Left lobe of liver (tissue), 2 donors: ENCODE measurements around the gene CST4. TPM values are rescaled to one million over a fixed set of nuclear protein-coding genes. Genes with fewer than 3 reads are reported as not detected.
"Not testable (repeated sequence)": the region's sequence is repeated elsewhere in the genome, so short reads cannot be mapped to it uniquely, and the experiment has no call there.

ENCODE experiments used
- ATAC-seq: fragments of 200-7000 bp; cut with Tn5 transposase; one replicate; pipeline ENCODE4 v1.9.1; 2020; ENCODE audit warnings: mild to moderate bottlenecking, moderate library complexity
- DNase-seq: peaks from one replicate; pipeline ENCODE4 v3.0.0-alpha.2; 2020; ENCODE audit warnings: low spot score
- total RNA-seq: library from RNA; stranded (reverse); gene quantifications from one replicate; pipeline ENCODE4 v1.2.1, GENCODE V29; 2021
- donor health status: DM: no; HTN: no; CAD: no; lungs with moderate emphysema.
- donor health status: DM: no; HTN: yes; CAD: no.

The CST4 gene
- total RNA-seq, 1 donor from 2014 or later: not detected

GRCh38 chr20:23663180-23663579, 25.7 kb downstream of the CST4 start:
- DNase-seq: no peak
- no peak for ATAC-seq

- ATAC-seq (no peak), DNase-seq (no peak)
Measured at GRCh38 chr20:23662276-23662870, 26.5 kb downstream of the CST4 start.

- ATAC-seq: no peak
- no peak for DNase-seq
Measured at GRCh38 chr20:23661002-23661429, 27.8 kb downstream of the CST4 start.

DNA sequence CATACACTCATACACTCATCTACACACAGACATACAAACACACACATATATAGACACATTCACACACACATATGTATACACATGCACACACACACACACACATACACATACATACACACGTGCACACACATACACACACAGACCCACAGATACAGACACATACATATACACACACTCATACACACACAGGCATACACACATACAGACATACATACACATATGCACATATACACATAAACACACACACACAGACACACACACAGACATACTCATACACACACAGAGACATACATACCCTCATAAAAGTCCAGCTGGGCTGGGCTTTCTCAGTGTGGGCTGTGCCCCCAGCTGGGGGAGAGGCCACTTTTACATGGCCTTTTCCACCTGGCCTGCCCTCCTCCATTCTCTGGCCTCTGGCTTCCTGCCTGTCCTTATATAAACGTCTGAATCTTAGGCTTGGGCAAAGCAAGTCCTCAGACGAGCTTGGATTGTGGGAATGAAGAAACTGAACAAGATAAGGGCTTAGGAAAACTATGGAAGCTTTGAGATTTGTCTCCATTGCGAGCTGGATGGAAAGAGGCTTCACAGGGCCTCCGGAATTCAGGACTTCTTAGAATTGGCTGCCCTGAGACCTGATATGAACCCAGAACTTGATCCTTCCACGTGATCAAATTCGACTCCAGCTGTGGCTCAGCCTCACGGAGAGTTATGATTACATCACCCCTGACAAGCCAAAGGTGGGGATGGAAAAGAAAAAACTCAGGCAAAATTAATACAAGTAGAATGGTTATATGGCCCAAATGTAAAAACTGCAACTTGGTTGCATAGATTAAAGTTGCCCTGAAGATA, 28.6 kb downstream of the CST4 start:
- DNase-seq (no peak), ATAC-seq (no peak)

- not testable (repeated sequence) for DNase-seq, ATAC-seq
Measured at GRCh38 chr20:23659610-23659988, 29.2 kb downstream of the CST4 start.

DNA sequence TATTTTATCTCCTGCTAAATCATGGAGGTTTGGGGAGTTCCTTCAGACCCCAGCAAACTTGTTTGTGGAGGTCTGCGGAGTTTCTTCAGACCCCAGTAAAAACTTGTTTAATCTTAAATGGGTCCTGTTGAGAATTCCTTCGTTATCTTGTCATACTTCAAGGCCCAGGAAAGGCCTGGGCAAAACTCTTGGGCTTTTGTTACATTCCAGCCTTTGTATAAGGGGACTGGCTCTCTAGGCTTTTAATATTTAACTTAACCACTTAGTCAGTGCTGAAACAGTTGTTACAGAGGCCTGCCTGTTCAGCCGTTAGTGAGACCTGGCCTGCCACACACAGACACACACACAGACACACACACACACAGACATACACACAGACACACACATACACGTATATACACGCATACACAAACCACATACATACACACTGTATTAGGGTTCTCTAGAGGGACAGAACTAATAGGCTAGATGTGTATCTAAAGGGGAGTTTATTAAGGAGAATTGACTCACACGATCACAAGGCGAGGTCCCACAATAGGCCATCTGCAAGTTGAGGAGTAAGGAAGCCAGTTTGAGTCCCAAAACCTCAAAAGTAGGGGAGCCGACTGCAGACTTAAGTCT, 29.7 kb downstream of the CST4 start:
- no peak for DNase-seq
- ATAC-seq: no peak

DNA sequence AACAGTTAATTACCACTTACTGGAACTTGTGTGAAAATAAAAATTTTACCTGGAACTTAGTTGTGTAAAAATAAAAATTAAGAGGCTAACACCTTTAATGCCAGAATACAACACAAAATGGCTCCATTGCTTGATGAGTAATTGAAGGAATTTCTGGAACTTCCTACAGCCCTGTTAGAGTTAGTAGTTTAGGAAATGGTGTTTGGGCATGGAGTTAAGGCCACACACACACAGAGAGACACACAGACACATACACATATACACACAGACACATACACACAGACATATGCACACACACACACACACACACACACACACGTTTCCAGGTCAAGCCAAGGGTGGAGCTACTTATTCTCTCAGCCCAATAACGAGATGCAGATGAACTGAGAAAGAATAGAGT, 30.5 kb downstream of the CST4 start:
- no peak for DNase-seq
- ATAC-seq: no peak

- DNase-seq (no peak), ATAC-seq (peak; percentile 56)
Measured at GRCh38 chr20:23657202-23657601, 31.6 kb downstream of the CST4 start.

GRCh38 chr20:23656372-23656771, 32.5 kb downstream of the CST4 start:
- peak; percentile 50 for ATAC-seq
- peak; percentile 31 for DNase-seq

DNA sequence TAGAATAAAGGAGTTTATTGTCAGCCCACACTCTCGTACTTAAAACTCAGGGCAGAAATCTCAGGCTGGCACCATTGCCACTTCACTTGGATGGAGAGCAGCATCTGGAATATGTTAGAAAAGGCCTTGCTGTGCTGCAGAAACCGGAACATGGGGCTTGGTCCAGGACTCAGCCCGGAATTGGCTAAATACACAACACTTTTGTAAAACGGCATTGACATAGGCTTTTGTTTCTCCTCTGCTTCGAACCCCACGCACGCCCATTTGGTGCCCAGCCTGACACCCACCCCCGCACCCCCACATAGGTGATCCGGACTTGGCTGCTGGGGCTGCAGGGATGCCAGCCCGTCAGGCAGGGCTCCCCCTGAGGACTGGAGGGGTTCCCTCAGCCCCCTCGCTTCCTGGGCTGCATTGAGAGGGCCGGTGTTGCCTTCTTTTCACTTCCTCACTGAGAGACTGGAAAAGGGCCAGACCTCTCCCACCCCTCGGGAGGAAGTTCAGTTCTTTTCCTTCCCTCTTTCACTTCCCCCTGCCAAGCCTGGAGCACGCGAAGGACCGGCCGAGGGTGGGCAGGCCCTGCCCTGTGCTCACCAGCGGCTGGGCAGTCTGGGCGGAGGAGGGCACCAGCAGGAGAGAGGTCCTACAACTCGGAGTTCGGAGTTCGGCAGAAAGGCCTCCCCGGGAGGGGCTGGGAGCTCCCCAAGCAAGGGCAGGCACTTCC, 33.2 kb downstream of the CST4 start:
- DNase-seq (peak; percentile 49), ATAC-seq (peak; percentile 69)

GRCh38 chr20:23654717-23655116, 34.1 kb downstream of the CST4 start:
- ATAC-seq (no peak), DNase-seq (peak; percentile 38)

GRCh38 chr20:23654000-23654399, 34.8 kb downstream of the CST4 start:
- DNase-seq (no peak), ATAC-seq (no peak)

- no peak for ATAC-seq
- DNase-seq: peak; percentile 23
Measured at GRCh38 chr20:23653400-23653938, 35.4 kb downstream of the CST4 start.

- peak; percentile 33 for DNase-seq
- no peak for ATAC-seq
Measured at GRCh38 chr20:23652926-23653325, 35.9 kb downstream of the CST4 start.

DNA sequence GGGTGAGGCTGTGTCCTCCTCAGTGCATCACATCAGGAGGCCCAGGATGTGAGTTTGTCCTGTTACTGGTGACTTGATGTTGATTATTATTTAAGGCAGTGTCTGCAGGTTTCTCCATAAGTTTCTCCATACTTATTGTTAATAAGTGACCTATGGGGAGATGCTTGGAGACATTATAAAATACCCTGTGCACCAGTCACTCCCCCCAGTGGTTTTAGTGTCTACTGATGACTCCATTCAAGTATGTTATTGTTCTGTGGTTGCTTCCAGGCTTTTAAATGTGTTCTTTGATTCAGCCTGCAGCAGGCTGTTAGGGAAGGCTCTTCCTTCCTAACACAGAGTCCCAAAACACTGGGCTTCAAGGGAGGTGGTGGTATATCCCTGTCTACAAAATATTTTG, 36.5 kb downstream of the CST4 start:
- DNase-seq (no peak), ATAC-seq (no peak)

GRCh38 chr20:23651117-23651516, 37.7 kb downstream of the CST4 start:
- ATAC-seq (no peak), DNase-seq (no peak)

DNA sequence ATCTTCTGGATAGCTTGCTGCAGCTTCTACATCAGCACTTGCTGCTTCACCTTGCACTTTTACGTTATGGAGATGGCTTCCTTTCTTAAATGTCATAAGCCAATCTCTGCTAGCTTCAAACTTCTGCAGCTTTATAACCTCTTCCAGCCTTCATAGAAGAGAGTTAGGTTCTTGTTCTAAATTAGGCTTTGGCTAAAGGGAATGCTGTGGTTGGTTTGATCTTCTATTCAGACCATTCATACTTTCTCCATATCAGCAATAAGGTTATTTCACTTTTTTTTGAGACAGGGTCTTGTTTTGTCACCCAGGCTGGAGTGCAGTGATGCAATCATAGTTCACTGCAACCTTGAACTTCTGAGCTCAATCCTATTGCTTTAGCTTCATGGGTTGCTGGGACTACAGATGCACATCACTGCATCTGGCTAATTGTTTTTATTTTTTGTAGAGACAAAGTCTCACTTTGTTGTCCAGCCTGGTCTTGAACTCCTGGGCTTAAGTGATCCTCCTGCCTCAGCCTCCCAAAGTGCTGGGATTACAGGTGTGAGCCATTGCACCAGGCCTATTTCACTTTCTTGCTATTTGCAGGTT, 38.9 kb downstream of the CST4 start:
- ATAC-seq (no peak), DNase-seq (no peak)

GRCh38 chr20:23649242-23649641, 39.6 kb downstream of the CST4 start:
- DNase-seq (no peak), ATAC-seq (no peak)

GRCh38 chr20:23647346-23647745, 41.5 kb downstream of the CST4 start:
- ATAC-seq (no peak), DNase-seq (no peak)

GRCh38 chr20:23646106-23646873, 42.5 kb downstream of the CST4 start:
- DNase-seq: no peak
- ATAC-seq: no peak
